ENCODE results near the gene NDST1. TPM values are rescaled to one million over a fixed set of nuclear protein-coding genes. Genes with fewer than 3 reads are reported as not detected.

The NDST1 gene
- total RNA-seq, 4 donors from 2014 or later, result 68.8 to 104 (median 96.4) TPM

GRCh38 chr5:150519978-150520377 lies 12.0 kb downstream of the NDST1 start:
- Histone ChIP-seq H3K4me3 (no peak overlapping the region), H3K27ac (no peak overlapping the region), H3K9me3 (no peaks in the 10 kb centered on the region), H3K27me3 (no peaks in the 10 kb centered on the region), H3K36me3 (no peaks in the 10 kb centered on the region), H3K4me1 (peaks cover 46 to 75% (median 58%) of the 10 kb centered on the region in 4 donors)
- no peak for DNase-seq
- TF ChIP-seq, protein P1, sequence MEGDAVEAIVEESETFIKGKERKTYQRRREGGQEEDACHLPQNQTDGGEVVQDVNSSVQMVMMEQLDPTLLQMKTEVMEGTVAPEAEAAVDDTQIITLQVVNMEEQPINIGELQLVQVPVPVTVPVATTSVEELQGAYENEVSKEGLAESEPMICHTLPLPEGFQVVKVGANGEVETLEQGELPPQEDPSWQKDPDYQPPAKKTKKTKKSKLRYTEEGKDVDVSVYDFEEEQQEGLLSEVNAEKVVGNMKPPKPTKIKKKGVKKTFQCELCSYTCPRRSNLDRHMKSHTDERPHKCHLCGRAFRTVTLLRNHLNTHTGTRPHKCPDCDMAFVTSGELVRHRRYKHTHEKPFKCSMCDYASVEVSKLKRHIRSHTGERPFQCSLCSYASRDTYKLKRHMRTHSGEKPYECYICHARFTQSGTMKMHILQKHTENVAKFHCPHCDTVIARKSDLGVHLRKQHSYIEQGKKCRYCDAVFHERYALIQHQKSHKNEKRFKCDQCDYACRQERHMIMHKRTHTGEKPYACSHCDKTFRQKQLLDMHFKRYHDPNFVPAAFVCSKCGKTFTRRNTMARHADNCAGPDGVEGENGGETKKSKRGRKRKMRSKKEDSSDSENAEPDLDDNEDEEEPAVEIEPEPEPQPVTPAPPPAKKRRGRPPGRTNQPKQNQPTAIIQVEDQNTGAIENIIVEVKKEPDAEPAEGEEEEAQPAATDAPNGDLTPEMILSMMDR (IDR thresholded peaks at IDR 0.05), result no peak
- TF ChIP-seq POLR2AphosphoS5 (IDR thresholded peaks at IDR 0.05) (no peak), POLR2A (IDR thresholded peaks at IDR 0.05) (no peak), EP300 (IDR thresholded peaks at IDR 0.05; ENCODE audit: low read depth) (no peak)
- 80 to 91% methylated on average over 1 to 4 of the region's 4 CpGs for WGBS, 2 donors (ENCODE audit: low coverage in 1 of 2)
- in situ Hi-C loops (cut with MboI; ENCODE audit: low pct_ligation_motif_present in 1 of 4, low pct_unique_long_range_greater_than_20kb in 1 of 4, low sequenced_read_pairs in 3 of 4), result no loop called here
- intact Hi-C loops (cut with DNase I; ENCODE audit: low total_unique reads), result loop anchor here (5.0 kb wide), 1 partner anchor 63 kb away; no protein-coding TSS in a partner anchor

- no peak for DNase-seq
- Histone ChIP-seq H3K27me3 (no peaks in the 10 kb centered on the region), H3K27ac (no peak overlapping the region), H3K4me1 (peaks cover 42 to 65% (median 50%) of the 10 kb centered on the region in 4 donors), H3K4me3 (no peak overlapping the region), H3K9me3 (no peaks in the 10 kb centered on the region), H3K36me3 (no peaks in the 10 kb centered on the region)
- WGBS, 2 donors (ENCODE audit: low coverage in 1 of 2), result 90 to 93% methylated on average over 3 to 30 of the region's 38 CpGs
- TF ChIP-seq POLR2AphosphoS5 (IDR thresholded peaks at IDR 0.05) (no peak), POLR2A (IDR thresholded peaks at IDR 0.05) (no peak), EP300 (IDR thresholded peaks at IDR 0.05; ENCODE audit: low read depth) (no peak)
- TF ChIP-seq, protein P1 (IDR thresholded peaks at IDR 0.05), result no peak
- in situ Hi-C loops (cut with MboI; ENCODE audit: low pct_ligation_motif_present in 1 of 4, low pct_unique_long_range_greater_than_20kb in 1 of 4, low sequenced_read_pairs in 3 of 4), result no loop called here
- intact Hi-C loops (cut with DNase I; ENCODE audit: low total_unique reads), result loop anchor here (5.0 kb wide), 1 partner anchor 64 kb away; no protein-coding TSS in a partner anchor
Measured at GRCh38 chr5:150520747-150521521, 13.0 kb downstream of the NDST1 start.

DNA sequence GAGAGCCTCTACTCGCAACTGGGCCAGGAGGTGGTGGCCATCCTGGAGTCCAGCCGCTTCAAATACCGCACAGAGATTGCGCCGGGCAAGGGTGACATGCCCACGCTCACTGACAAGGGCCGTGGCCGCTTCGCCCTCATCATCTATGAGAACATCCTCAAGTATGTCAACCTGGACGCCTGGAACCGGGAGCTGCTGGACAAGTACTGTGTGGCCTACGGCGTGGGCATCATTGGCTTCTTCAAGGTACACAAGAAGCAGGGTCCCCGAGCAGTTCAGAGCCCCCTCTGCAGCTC lies 13.5 kb downstream of the NDST1 start:
- in situ Hi-C loops (cut with MboI; ENCODE audit: low pct_ligation_motif_present in 1 of 4, low pct_unique_long_range_greater_than_20kb in 1 of 4, low sequenced_read_pairs in 3 of 4), result no loop called here
- DNase-seq, result no peak
- 94% methylated on average over 12 of the region's 14 CpGs; no CpG with 5 or more reads in 1 of the 2 donors for WGBS, 2 donors (ENCODE audit: low coverage in 1 of 2)
- H3K27me3 ChIP-seq, result no peaks in the 10 kb centered on the region
- no peaks in the 10 kb centered on the region for H3K9me3 ChIP-seq
- peak overlapping the region in 2 of 4 donors; percentile 79 to 80 for H3K27ac ChIP-seq
- intact Hi-C loops (cut with DNase I; ENCODE audit: low total_unique reads), result loop anchor here (5.0 kb wide), 1 partner anchor 64 kb away; no protein-coding TSS in a partner anchor
- H3K36me3 ChIP-seq, result no peaks in the 10 kb centered on the region
- TF ChIP-seq POLR2A (IDR thresholded peaks at IDR 0.05) (no peak), EP300 (IDR thresholded peaks at IDR 0.05; ENCODE audit: low read depth) (no peak)
- TF ChIP-seq, protein P1 (IDR thresholded peaks at IDR 0.05), result no peak
- H3K4me3 ChIP-seq, result no peak overlapping the region
- H3K4me1 ChIP-seq, result peaks cover 42 to 63% (median 45%) of the 10 kb centered on the region in 4 donors

DNA sequence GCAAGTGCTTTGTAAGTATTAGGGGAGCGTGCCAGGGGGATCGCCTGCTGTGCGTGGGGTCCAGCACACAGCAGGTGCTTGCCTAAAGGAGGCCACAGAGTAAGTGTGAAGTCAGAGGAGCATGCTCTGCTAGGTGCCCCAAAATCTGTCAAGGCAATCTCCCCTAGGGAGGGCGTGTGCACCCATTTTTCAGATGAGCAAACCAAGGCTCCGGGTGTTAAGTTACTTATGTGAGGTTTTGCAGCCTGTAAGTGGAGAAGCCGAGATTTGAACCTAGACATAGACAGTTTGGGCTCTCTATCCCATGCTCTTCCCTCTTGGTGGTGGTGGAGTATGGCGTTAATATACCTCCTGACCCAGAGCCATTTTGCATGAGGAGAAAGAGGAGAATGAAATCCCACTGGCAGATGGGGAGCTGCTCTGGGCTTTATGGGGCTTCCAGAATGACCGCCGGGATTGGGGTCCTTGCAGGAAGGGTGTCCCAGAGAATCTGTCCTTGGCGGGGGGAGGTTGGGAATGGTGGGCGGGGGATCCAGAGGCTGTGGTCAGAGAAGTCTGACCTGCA lies 14.1 kb downstream of the NDST1 start:
- TF ChIP-seq EP300 (IDR thresholded peaks at IDR 0.05; ENCODE audit: low read depth) (no peak), POLR2A (IDR thresholded peaks at IDR 0.05) (no peak)
- Histone ChIP-seq H3K4me3 (no peak overlapping the region), H3K27ac (peak overlapping the region; percentile 73 to 80 (median 76)), H3K9me3 (no peaks in the 10 kb centered on the region), H3K27me3 (no peaks in the 10 kb centered on the region), H3K36me3 (no peaks in the 10 kb centered on the region), H3K4me1 (peaks cover 39 to 62% (median 43%) of the 10 kb centered on the region in 4 donors)
- 88 to 90% methylated on average over 4 to 11 of the region's 11 CpGs for WGBS, 2 donors (ENCODE audit: low coverage in 1 of 2)
- intact Hi-C loops (cut with DNase I; ENCODE audit: low total_unique reads) (loop anchor here (5.0 kb wide), 1 partner anchor 65 kb away; no protein-coding TSS in a partner anchor), in situ Hi-C loops (cut with MboI; ENCODE audit: low pct_ligation_motif_present in 1 of 4, low pct_unique_long_range_greater_than_20kb in 1 of 4, low sequenced_read_pairs in 3 of 4) (no loop called here)
- DNase-seq, result no peak

All from transverse colon (tissue), 4 donors.